Measurements from ENCODE around the gene CACHD1.

The CACHD1 gene

DNA sequence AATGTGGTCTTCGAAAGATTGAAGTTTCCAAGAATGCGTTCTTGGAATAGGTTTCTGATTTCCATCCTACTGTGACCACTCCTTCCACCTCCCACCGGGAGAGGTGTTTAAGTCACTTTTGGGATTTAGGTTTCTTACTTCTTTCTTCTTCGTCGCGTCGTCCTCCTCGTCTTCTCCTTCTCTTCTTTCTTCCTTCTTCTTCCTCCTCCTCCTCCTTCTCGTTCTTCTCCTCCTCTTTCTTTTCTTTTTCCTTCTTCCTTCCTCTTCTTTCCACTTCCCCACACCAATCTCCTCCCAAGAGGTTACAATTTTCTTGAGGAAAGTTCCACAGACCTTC lies 2.1 kb downstream of the CACHD1 start:
- DNase-seq (ENCODE audit: low read depth) = no peak
- no peak overlapping the region for H3K4me3 ChIP-seq (ENCODE audit: low read depth, low read length)
- TF ChIP-seq, protein P1, sequence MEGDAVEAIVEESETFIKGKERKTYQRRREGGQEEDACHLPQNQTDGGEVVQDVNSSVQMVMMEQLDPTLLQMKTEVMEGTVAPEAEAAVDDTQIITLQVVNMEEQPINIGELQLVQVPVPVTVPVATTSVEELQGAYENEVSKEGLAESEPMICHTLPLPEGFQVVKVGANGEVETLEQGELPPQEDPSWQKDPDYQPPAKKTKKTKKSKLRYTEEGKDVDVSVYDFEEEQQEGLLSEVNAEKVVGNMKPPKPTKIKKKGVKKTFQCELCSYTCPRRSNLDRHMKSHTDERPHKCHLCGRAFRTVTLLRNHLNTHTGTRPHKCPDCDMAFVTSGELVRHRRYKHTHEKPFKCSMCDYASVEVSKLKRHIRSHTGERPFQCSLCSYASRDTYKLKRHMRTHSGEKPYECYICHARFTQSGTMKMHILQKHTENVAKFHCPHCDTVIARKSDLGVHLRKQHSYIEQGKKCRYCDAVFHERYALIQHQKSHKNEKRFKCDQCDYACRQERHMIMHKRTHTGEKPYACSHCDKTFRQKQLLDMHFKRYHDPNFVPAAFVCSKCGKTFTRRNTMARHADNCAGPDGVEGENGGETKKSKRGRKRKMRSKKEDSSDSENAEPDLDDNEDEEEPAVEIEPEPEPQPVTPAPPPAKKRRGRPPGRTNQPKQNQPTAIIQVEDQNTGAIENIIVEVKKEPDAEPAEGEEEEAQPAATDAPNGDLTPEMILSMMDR (IDR thresholded peaks at IDR 0.05; ENCODE audit: insufficient read depth, low read depth, low read length, missing control alignments) = no peak

DNA sequence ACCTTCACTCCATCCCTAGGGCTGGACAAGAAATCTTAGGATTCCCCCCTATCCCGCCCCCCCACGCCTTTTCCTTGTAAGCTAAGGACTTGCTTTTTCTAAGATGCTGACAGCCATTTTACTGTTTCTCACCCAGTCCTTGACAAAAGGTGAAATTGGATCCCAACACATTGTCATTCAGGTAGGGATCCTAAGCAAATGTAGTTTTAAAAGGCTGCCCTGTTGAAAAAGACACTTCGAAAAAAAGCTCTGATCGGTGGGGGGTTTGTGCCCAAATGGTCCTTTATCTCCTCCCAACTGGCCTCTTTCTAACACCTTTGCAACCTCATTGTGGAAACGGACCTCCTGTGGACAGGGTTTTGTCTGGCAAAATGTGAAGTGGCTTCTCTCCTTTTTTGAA lies 2.9 kb downstream of the CACHD1 start:
- DNase-seq (ENCODE audit: low read depth) = no peak
- TF ChIP-seq, protein P1 (IDR thresholded peaks at IDR 0.05; ENCODE audit: insufficient read depth, low read depth, low read length, missing control alignments) = no peak
- no peak overlapping the region for H3K4me3 ChIP-seq (ENCODE audit: low read depth, low read length)

DNA sequence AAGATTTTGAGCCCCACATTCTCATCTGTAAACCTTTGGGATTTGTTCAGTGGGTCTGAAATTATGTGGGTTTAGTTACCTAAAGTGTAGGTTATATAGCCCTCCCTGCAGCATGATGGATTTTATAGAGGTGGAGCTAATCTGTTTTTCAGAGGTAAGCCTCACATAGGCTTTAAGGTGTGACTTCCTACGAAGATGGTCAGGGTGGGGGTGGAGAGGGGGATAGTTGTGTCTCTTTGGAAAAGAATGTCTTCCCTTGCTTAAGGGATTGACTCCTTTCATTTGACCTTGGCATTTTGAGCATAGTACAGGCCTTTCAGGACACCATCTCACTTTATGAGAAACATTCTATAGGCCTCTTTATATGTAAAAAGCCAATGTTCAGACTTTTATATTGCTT lies 3.4 kb downstream of the CACHD1 start:
- DNase-seq (ENCODE audit: low read depth) = no peak
- no peak overlapping the region for H3K4me3 ChIP-seq (ENCODE audit: low read depth, low read length)
- TF ChIP-seq, protein P1 (IDR thresholded peaks at IDR 0.05; ENCODE audit: insufficient read depth, low read depth, low read length, missing control alignments) = no peak

DNA sequence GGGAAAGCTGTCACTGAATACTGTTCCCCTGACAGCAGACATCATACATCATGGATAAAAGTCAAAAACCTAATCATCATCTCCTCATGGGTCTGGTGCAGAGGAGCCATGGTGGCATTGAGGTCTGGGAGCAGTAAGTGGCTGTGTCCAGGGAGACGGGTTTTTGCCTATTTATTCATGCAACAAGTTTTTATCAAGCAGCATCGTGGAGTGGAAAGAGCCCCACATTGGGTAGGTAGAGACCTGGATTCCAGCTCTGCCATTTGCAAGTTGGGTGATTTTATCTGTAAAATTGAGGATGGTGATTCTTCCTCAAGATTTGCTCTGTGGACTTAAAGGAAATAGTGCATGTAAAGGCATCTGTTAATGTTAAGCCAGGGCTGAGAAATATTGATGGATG lies 4.2 kb downstream of the CACHD1 start:
- TF ChIP-seq, protein P1 (IDR thresholded peaks at IDR 0.05; ENCODE audit: insufficient read depth, low read depth, low read length, missing control alignments) = no peak
- no peak for DNase-seq (ENCODE audit: low read depth)
- H3K4me3 ChIP-seq (ENCODE audit: low read depth, low read length) = no peak overlapping the region

DNA sequence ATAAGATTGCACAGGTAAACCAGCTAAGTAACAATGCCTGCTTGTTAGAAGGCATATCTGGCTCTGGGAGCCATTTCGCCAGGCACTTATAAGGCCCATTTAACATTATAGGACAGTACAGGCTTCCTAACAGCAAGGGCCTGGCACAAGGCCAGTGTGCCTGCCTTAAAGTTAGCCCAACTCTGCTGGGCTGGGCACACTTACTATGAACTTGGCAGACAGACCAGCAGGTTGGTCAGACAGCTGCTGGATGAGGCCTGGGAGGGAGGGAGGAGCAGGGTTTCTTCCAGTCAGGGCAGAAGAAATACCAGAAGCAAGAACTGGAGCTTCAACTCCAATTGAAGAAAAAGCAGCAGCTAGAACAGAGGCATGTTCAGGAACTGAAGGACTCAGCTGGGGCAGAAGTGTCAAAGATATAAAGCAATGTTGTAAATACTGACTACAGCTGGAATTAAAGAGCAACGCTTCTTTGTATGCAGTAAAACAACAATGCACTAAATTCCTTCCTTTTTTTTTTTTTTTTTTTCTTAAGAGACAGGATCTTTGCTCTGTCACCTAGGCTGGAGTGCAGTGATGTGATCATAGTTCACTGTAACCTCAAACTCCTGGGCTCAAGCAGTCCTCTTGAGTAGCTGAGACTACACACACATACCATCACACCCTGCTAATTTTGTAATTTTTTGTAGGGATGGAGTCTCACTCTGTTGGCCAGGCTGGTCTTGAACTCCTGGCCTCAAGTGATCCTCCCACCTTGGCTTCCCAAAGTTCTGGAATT lies 4.9 kb downstream of the CACHD1 start:
- no peak for DNase-seq (ENCODE audit: low read depth)
- H3K4me3 ChIP-seq (ENCODE audit: low read depth, low read length) = no peak overlapping the region

DNA sequence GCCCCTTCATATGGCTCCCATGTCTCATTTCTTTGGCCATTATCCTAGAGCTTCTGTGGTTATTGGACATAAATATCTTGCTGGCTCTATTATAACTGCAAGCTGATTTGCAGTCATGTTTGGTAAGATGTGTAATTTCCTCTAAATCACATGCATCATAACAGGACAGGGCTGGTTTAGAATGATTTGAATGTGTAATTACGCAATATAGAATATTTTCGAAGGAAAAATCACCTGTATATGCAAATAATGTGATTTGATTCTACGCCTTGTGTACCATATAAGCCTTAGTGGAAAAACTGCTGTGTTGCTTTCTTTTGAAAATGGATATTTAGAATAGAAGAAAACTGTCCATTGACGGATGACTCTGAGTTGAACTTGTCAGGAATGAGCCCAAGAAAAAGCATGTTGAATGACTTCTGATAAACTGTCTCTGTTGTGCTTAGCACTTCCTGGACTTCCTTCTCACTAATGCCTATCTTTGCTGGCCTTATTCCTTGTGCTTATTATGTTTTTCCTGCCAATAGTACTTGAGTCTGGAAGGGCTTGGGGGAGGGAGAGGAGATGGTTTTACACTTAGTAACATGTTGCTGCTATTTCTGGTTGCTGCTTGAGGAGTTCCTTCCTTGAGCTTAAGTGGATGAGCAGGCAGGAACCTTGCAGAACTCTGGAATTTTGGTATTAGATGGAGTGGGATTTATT lies 6.5 kb downstream of the CACHD1 start:
- no peak overlapping the region for H3K4me3 ChIP-seq (ENCODE audit: low read depth, low read length)
- DNase-seq (ENCODE audit: low read depth) = no peak
- TF ChIP-seq, protein P1 (IDR thresholded peaks at IDR 0.05; ENCODE audit: insufficient read depth, low read depth, low read length, missing control alignments) = no peak

More for the DNA sequence above, 4.9 kb downstream of the CACHD1 start:
- TF ChIP-seq, protein P1 (IDR thresholded peaks at IDR 0.05; ENCODE audit: insufficient read depth, low read depth, low read length, missing control alignments) = no peak

Data from GM12865 (cell line).